ENCODE data around the gene CAMK2G.

The CAMK2G gene

DNA sequence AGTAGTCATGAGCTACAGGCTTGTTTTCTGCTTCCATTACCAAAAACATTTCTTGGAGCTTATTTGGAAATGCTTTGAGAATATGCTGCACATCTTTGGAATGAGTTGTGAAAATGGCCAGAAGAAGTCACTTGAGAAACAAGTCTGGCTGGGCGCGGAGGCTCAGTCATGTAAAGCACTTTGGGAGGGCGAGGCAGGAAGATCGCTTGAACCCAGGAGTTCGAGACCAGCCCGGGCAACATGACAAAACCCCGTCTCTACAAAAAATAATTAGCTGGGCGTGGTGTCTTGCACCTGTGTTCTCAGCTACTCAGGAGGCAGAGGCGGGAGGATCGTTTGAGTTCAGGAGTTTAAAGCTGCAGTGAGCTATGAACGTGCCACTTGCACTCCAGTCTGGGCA is 93.4 kb downstream of the CAMK2G start:
- in situ Hi-C loops (cut with MboI; ENCODE audit: low sequenced_read_pairs), result no loop called here

DNA sequence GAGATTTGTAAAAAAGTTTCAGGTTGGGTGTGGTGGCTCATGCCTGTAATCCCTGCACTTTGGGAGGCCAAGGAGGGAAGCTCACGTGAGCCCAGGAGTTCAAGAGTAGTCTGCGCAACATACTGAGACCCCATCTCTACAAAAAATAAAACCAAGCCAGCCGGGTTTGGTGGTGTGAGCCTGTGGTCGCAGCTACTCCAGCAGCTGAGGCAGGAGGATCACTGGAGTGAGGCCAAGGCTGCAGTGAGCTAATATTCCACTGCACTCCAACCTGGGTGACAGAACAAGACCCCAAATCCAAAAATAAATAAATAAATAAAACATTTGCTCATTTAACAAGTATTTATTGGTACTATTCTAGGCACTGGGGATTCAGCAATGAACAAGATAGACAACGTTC is 94.1 kb downstream of the CAMK2G start:
- in situ Hi-C loops (cut with MboI; ENCODE audit: low sequenced_read_pairs), result no loop called here

DNA sequence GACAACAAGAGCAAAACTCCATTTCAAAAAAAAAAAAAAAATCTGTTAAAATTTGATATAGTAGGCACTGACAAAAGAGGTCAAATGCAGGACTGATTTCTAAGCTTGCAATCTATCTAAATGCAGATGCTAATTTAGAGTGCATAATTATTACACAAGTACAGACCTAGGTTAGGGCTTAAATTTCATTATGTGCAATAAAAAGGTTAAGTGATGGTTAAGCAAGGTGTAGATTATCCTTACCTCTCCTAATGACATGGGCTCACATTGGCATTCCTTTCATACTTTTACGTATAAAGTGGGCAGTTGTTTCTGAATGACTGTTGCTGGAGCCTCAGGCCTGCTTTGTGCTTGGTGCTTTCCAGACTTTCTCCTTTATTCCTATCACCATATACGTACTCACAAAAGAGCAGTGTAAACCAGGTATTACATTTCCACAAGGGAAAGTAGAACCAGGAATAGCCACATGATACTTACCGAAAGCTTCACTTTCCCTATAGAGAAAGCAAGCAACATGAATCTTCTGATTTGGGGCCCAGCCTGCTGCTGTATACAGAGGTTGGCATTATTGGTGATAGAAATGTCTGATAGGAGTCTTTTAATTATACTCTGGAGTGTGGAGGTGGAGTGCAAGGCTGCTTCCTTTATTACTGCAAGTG is 94.7 kb downstream of the CAMK2G start:
- in situ Hi-C loops (cut with MboI; ENCODE audit: low sequenced_read_pairs), result no loop called here

DNA sequence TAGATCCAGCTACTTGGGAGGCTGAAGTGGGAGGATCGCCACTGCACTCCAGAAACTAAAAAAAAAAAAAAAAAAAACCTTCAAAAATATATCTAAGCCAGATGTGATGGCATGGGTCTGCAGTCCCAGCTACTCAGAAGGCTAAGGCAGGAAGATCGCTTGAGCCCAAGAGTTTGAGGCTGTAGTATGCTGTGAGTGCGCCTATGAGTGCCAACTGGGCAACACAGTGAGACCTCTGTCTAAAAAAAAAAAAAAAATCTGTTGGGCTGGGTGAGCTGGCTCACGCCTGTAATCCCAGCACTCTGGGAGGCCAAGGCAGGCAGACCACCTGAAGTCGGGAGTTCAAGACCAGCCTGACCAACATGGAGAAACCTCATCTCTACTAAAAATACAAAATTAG is 95.3 kb downstream of the CAMK2G start:
- in situ Hi-C loops (cut with MboI; ENCODE audit: low sequenced_read_pairs), result no loop called here

DNA sequence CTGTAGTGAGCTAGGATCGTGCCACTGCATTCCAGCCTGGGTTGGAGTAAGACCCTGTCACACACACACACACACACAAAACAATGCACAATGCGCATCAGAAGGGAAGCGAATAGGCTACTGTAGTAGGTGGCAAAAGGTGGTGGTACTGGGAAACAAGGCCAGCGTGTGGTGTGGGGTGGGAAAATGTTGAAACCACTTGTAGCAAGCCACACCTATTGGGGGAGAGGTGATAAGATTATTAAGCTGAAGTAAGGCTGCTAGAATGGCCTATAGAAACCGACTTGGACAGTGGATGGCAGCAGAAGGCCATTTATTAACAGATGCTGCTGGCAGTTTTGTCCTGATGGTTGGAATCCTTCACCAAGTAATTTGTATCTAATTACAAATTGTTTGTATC is 99.7 kb downstream of the CAMK2G start:
- in situ Hi-C loops (cut with MboI; ENCODE audit: low sequenced_read_pairs), result no loop called here

DNA sequence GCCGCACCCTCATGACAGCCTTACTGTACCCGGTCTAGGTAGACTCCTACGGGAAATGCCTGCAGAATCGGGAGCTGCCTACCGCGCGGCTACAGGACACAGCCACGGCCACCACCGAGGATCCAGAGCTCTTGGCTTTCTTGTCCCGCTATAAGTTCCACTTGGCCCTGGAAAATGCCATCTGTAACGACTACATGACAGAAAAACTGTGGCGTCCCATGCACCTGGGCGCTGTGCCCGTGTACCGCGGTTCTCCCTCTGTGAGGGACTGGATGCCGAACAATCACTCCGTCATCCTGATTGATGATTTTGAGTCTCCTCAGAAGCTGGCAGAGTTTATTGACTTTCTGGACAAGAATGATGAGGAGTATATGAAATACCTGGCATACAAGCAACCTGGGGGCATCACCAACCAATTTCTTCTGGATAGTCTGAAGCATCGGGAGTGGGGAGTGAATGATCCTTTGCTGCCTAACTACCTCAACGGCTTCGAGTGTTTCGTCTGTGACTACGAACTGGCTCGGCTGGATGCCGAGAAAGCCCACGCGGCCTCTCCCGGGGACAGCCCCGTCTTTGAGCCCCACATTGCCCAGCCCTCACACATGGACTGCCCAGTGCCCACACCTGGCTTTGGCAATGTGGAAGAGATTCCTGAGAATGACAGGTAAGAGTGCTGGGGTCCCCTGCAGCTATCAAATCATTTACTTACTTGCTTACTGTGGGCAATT is 101.0 kb downstream of the CAMK2G start:
- in situ Hi-C loops (cut with MboI; ENCODE audit: low sequenced_read_pairs), result no loop called here

DNA sequence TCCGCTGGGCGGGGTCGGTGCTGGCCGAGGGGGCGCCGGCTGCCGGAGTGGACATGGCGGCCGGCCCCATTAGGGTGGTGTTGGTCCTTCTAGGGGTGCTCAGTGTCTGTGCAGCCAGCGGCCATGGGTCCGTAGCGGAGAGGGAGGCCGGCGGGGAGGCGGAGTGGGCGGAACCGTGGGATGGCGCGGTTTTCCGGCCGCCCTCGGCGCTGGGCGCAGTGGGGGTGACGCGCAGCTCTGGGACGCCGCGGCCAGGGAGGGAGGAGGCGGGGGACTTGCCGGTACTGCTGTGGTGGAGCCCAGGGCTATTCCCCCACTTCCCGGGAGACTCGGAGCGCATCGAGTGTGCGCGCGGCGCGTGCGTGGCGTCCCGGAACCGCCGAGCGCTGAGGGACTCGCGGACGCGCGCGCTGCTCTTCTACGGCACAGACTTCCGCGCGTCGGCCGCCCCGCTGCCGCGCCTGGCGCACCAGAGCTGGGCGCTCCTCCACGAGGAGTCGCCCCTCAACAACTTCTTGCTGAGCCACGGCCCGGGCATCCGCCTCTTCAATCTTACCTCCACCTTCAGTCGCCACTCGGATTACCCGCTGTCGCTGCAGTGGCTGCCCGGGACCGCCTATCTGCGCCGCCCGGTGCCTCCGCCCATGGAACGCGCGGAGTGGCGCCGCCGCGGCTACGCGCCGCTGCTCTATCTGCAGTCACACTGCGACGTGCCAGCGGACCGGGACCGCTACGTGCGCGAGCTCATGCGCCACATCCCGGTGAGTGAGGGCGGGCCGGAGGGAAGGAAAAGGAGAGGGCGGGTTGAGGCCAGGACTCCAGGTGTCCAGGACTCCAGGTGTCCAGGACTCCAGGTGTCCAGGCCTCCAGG is 101.8 kb downstream of the CAMK2G start:
- in situ Hi-C loops (cut with MboI; ENCODE audit: low sequenced_read_pairs), result no loop called here

DNA sequence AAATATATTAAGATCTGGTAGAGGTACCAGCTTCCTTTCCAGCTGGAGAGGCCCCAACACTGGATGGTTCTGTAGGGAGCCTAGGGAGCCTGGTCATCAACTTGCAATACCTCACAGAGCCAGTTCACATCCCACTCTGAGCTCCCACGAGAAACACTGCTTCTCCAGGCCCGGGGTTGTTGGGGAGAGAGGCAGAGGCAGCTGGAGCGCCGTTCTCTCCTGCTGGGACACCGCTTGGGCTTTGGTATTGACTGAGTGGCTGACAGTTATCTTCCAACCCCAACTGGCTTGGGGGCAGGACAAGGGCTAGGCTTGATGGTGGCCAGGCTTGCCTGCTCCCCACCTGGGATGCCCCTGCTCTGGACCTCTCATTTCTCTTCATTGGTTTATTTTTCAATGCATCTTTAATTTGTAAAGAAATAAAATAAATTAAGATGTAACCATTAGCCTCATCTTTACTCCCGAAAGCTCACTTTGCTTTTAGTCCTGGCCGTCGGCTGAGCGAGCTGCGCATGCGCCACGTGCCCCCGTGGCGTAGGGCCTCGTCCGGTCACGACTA is 102.6 kb downstream of the CAMK2G start:
- in situ Hi-C loops (cut with MboI; ENCODE audit: low sequenced_read_pairs), result no loop called here

DNA sequence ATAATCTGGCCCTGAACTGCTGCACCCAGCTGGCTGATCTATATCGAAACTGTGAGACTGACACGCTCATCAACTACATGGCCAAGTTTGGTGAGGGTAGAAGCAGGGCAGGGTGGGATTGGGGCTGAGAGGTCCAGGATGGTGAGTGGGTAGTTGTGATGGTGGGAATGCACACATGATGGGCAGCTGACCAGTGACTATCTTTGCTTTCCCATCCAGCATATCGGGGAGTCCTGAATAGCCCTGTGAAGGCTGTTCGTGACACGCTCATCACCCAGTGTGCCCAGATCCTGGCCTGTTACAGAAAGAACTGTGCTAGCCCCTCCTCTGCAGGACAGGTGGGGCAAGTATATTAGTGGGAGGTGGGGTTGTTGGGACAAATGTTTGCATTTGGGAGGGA is 105.0 kb downstream of the CAMK2G start:
- in situ Hi-C loops (cut with MboI; ENCODE audit: low sequenced_read_pairs), result no loop called here

DNA sequence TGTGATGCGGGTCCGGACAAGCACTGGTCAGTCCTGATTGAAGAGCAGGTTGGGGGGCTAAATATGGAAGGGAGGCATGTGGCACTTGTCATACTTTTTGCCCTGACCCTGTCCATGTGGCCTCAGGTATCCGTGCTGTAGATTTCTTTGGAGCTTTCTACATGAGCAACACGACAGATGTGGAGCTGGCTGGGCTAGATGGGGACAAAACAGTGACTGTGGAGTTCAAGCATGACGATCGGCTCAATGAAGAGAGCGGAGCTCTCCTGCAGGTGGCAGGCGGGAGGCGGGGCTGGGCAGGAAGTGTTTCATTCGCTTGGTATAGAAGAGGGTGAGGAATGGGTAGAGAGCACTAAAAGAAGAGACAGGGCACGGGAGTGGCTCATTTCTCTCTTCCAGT is 105.5 kb downstream of the CAMK2G start:
- in situ Hi-C loops (cut with MboI; ENCODE audit: low sequenced_read_pairs), result no loop called here

DNA sequence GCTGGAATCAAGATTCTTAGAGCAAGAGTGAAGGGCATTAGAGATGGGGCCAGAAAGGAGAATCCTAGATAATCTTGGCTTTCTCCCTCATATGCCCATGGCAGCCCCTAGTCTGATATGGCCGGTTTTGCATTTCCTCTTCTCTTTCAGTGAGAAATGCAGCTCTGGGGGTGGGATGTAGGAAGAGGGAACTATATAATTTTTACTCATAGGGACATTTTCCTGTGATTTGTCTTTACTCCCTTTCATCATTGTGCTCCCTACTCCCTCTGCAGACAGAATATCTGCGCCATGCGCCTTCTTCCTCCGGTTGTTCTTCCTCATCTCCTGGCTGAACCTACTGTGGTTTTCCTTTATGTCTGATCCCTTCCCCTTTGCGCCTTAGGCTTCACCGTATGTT is 109.3 kb downstream of the CAMK2G start:
- in situ Hi-C loops (cut with MboI; ENCODE audit: low sequenced_read_pairs), result no loop called here

DNA sequence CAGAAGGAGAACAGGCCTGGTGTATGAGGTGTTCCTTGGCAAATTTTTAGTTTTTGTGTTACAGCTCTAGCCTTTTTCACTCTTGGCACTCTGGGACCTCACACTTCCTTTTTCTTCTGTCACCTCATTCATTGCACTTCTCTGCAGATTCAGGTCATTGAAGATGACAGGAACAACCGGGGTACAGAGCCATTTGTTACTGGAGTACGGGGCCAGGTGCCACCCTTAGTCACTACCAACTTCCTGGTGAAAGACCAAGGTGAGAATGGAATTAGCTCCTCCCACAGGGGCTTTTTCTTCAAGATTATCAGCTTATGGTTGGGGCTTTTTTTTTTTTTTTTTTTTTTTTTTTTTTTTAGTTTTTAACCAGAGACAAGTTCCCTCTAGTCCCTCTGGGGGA is 111.0 kb downstream of the CAMK2G start:
- in situ Hi-C loops (cut with MboI; ENCODE audit: low sequenced_read_pairs), result no loop called here

DNA sequence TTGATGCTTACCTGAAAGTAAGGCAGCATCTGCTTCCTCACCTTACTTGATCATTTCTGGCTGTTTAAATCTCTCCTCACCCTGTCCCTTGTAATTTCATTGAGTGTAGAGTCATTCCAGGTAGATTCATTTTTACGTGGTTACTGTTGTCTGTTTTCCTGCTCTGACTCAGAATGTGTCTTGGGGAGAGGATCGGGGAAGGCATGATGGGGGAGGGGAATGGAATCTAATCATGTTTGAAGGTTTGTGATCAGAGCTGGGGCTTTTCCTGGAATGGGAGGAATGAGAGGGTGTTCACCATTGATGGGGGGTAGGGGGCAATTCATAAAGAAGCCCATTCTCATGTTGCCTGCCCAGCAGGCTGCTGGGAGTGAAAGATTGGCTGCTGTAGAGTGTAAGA is 111.4 kb downstream of the CAMK2G start:
- in situ Hi-C loops (cut with MboI; ENCODE audit: low sequenced_read_pairs), result no loop called here
